RWPE2 (cell line): ENCODE results near the gene HMGN1.
A peak's percentile ranks its signal among the peaks of the same experiment; 100 is the strongest.

Experiments used
- ATAC-seq: fragments of 200-7000 bp; cut with Tn5 transposase; 3 replicates; pipeline ENCODE4 v1.9.1; 2021; ENCODE audit warnings: low read depth
- DNase-seq: peaks from one replicate; pipeline ENCODE4 v3.0.0-alpha.2; 2020; ENCODE audit warnings: low spot score
- H3K27ac ChIP-seq: fragments of 450-650 bp; 2 replicates; pipeline ENCODE4 v1.5.1; 2017; ENCODE audit warnings: mild to moderate bottlenecking; ENCODE audit not compliant: poor library complexity, severe bottlenecking
- H3K27me3 ChIP-seq: fragments of 250-450 bp; sonication (Bioruptor Pico); 2 replicates; pipeline ENCODE4 v1.5.1; 2021; ENCODE audit warnings: mild to moderate bottlenecking, moderate library complexity; ENCODE audit not compliant: insufficient read depth, poor library complexity, severe bottlenecking
- H3K36me3 ChIP-seq: fragments of 250-450 bp; sonication (Bioruptor Pico); 2 replicates; pipeline ENCODE4 v1.5.1; 2020; ENCODE audit warnings: low read depth, mild to moderate bottlenecking, moderate library complexity
- H3K4me1 ChIP-seq: fragments of 250-450 bp; sonication (Bioruptor Pico); 2 replicates; pipeline ENCODE4 v1.5.1; 2021; ENCODE audit warnings: mild to moderate bottlenecking, moderate library complexity; ENCODE audit not compliant: insufficient read depth, poor library complexity, severe bottlenecking
- H3K4me3 ChIP-seq: fragments of 250-450 bp; sonication (Bioruptor Pico); 2 replicates; pipeline ENCODE4 v1.5.1; 2021; ENCODE audit warnings: mild to moderate bottlenecking, moderate library complexity; ENCODE audit not compliant: severe bottlenecking
- H3K9me3 ChIP-seq: fragments of 250-450 bp; sonication (Bioruptor Pico); 2 replicates; pipeline ENCODE4 v1.5.1; 2021; ENCODE audit warnings: mild to moderate bottlenecking, moderate library complexity; ENCODE audit not compliant: severe bottlenecking
- TF ChIP-seq, protein P1 (sequence below): fragments of 450-650 bp; IDR thresholded peaks from one replicate; pipeline ENCODE4 v1.5.1; 2017; ENCODE audit warnings: mild to moderate bottlenecking, moderate library complexity; ENCODE audit not compliant: poor library complexity, severe bottlenecking

HMGN1 gene

GRCh38 chr21:39325458-39325857, 23.4 kb downstream of the HMGN1 start:
- peaks cover 4% of the 10 kb centered on the region for H3K9me3 ChIP-seq
- H3K36me3 ChIP-seq: no peaks in the 10 kb centered on the region
- H3K27me3 ChIP-seq: no peaks in the 10 kb centered on the region
- peaks cover 4% of the 10 kb centered on the region for H3K4me1 ChIP-seq
- H3K27ac ChIP-seq: no peak overlapping the region
- H3K4me3 ChIP-seq: no peak overlapping the region
- DNase-seq (no peak), ATAC-seq (no peak)
- TF ChIP-seq, protein P1, sequence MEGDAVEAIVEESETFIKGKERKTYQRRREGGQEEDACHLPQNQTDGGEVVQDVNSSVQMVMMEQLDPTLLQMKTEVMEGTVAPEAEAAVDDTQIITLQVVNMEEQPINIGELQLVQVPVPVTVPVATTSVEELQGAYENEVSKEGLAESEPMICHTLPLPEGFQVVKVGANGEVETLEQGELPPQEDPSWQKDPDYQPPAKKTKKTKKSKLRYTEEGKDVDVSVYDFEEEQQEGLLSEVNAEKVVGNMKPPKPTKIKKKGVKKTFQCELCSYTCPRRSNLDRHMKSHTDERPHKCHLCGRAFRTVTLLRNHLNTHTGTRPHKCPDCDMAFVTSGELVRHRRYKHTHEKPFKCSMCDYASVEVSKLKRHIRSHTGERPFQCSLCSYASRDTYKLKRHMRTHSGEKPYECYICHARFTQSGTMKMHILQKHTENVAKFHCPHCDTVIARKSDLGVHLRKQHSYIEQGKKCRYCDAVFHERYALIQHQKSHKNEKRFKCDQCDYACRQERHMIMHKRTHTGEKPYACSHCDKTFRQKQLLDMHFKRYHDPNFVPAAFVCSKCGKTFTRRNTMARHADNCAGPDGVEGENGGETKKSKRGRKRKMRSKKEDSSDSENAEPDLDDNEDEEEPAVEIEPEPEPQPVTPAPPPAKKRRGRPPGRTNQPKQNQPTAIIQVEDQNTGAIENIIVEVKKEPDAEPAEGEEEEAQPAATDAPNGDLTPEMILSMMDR: no peak

- no peak for DNase-seq
- H3K27ac ChIP-seq: peak overlapping the region; percentile 80
- peaks cover 8% of the 10 kb centered on the region for H3K4me1 ChIP-seq
- ATAC-seq: peak; percentile 65
- no peaks in the 10 kb centered on the region for H3K36me3 ChIP-seq
- H3K4me3 ChIP-seq: no peak overlapping the region
- no peaks in the 10 kb centered on the region for H3K27me3 ChIP-seq
- H3K9me3 ChIP-seq: peaks cover 4% of the 10 kb centered on the region
- TF ChIP-seq, protein P1: no peak
Measured at GRCh38 chr21:39321424-39321823, 27.5 kb downstream of the HMGN1 start.

GRCh38 chr21:39319814-39320332, 29.0 kb downstream of the HMGN1 start:
- no peaks in the 10 kb centered on the region for H3K36me3 ChIP-seq
- peaks cover 4% of the 10 kb centered on the region for H3K9me3 ChIP-seq
- peaks cover 16% of the 10 kb centered on the region for H3K4me1 ChIP-seq
- ATAC-seq (no peak), DNase-seq (no peak)
- no peak overlapping the region for H3K4me3 ChIP-seq
- peak overlapping the region; percentile 80 for H3K27ac ChIP-seq
- TF ChIP-seq, protein P1: no peak
- no peaks in the 10 kb centered on the region for H3K27me3 ChIP-seq

- H3K27me3 ChIP-seq: no peaks in the 10 kb centered on the region
- H3K27ac ChIP-seq: peak overlapping the region; percentile 80
- DNase-seq (no peak), ATAC-seq (no peak)
- H3K4me3 ChIP-seq: no peak overlapping the region
- H3K4me1 ChIP-seq: peaks cover 16% of the 10 kb centered on the region
- TF ChIP-seq, protein P1: no peak
- H3K9me3 ChIP-seq: peaks cover 4% of the 10 kb centered on the region
- no peaks in the 10 kb centered on the region for H3K36me3 ChIP-seq
Measured at GRCh38 chr21:39319251-39319756, 29.6 kb downstream of the HMGN1 start.
